ENCODE data around the gene NAT9. TPM values are rescaled to one million over a fixed set of nuclear protein-coding genes. Genes with fewer than 3 reads are reported as not detected.

The NAT9 gene
- total RNA-seq, 1 donor: 32.0 TPM

- no peak for DNase-seq (ENCODE audit: low read depth)
- TF ChIP-seq CTCF (IDR thresholded peaks at IDR 0.05; ENCODE audit: insufficient read depth, low read depth, low read length): no peak
- no peak overlapping the region for H3K4me3 ChIP-seq (ENCODE audit: low read depth, low read length)
Observed at GRCh38 chr17:74804683-74805082, 28.5 kb upstream of the NAT9 start.

GRCh38 chr17:74803971-74804370 is 27.8 kb upstream of the NAT9 start:
- no peak overlapping the region for H3K4me3 ChIP-seq (ENCODE audit: low read depth, low read length)
- no peak for DNase-seq (ENCODE audit: low read depth)
- TF ChIP-seq CTCF (IDR thresholded peaks at IDR 0.05; ENCODE audit: insufficient read depth, low read depth, low read length): no peak

GRCh38 chr17:74803388-74803930 is 27.3 kb upstream of the NAT9 start:
- no peak overlapping the region for H3K4me3 ChIP-seq (ENCODE audit: low read depth, low read length)
- TF ChIP-seq CTCF (IDR thresholded peaks at IDR 0.05; ENCODE audit: insufficient read depth, low read depth, low read length): no peak
- no peak for DNase-seq (ENCODE audit: low read depth)

GRCh38 chr17:74801896-74802295 is 25.8 kb upstream of the NAT9 start:
- no peak for DNase-seq (ENCODE audit: low read depth)
- H3K4me3 ChIP-seq (ENCODE audit: low read depth, low read length): no peak overlapping the region
- no peak for TF ChIP-seq CTCF (IDR thresholded peaks at IDR 0.05; ENCODE audit: insufficient read depth, low read depth, low read length)

- DNase-seq (ENCODE audit: low read depth): no peak
- H3K4me3 ChIP-seq (ENCODE audit: low read depth, low read length): no peak overlapping the region
- no peak for TF ChIP-seq CTCF (IDR thresholded peaks at IDR 0.05; ENCODE audit: insufficient read depth, low read depth, low read length)
Observed at GRCh38 chr17:74800531-74800930, 24.4 kb upstream of the NAT9 start.

- no peak for DNase-seq (ENCODE audit: low read depth)
- no peak for TF ChIP-seq CTCF (IDR thresholded peaks at IDR 0.05; ENCODE audit: insufficient read depth, low read depth, low read length)
- no peak overlapping the region for H3K4me3 ChIP-seq (ENCODE audit: low read depth, low read length)
Observed at GRCh38 chr17:74799097-74799496, 23.0 kb upstream of the NAT9 start.

- DNase-seq (ENCODE audit: low read depth): peak; percentile 53
- no peak for TF ChIP-seq CTCF (IDR thresholded peaks at IDR 0.05; ENCODE audit: insufficient read depth, low read depth, low read length)
- no peak overlapping the region for H3K4me3 ChIP-seq (ENCODE audit: low read depth, low read length)
Observed at GRCh38 chr17:74798239-74798707, 22.1 kb upstream of the NAT9 start.
